GM06990 (cell line): ENCODE results near the gene MED13L.
A peak's percentile ranks its signal among the peaks of the same experiment; 100 is the strongest.
"Not testable (repeated sequence)": the region's sequence is repeated elsewhere in the genome, so short reads cannot be mapped to it uniquely, and the experiment has no call there.

Experiments used
- DNase-seq: peaks from one replicate; pipeline ENCODE4 v3.0.0-alpha.2; 2011; ENCODE audit not compliant: insufficient read length; ENCODE audit errors: extremely low read depth
- H3K27me3 ChIP-seq: replicated peaks from 2 replicates; pipeline ENCODE4 v1.6.0; 2011; ENCODE audit warnings: low read length; ENCODE audit not compliant: control insufficient read depth, insufficient read depth
- H3K36me3 ChIP-seq: 2 replicates; pipeline ENCODE4 v1.5.1; 2011; ENCODE audit warnings: low read length; ENCODE audit not compliant: control insufficient read depth, insufficient read depth
- H3K4me3 ChIP-seq: replicated peaks from 2 replicates; pipeline ENCODE4 v1.5.1; 2011; ENCODE audit warnings: low read depth, mild to moderate bottlenecking, control low read depth, low read length
- CTCF ChIP-seq: IDR thresholded peaks from 2 replicates; pipeline ENCODE4 v1.5.1; 2011; ENCODE audit warnings: low read length, control low read depth, mild to moderate bottlenecking, inconsistent platforms; ENCODE audit not compliant: insufficient read depth, poor library complexity, severe bottlenecking

MED13L gene

GRCh38 chr12:115988212-115988611 lies 289.3 kb downstream of the MED13L start:
- Histone ChIP-seq H3K36me3 (no peaks in the 10 kb centered on the region; the same call in 1 of the 2 replicates), H3K27me3 (no peaks in the 10 kb centered on the region), H3K4me3 (no peak overlapping the region)
- no peak for DNase-seq
- TF ChIP-seq CTCF: no peak

- TF ChIP-seq CTCF: no peak
- DNase-seq: no peak
- no peaks in the 10 kb centered on the region; the same call in 1 of the 2 replicates for H3K36me3 ChIP-seq
- no peaks in the 10 kb centered on the region for H3K27me3 ChIP-seq
- no peak overlapping the region for H3K4me3 ChIP-seq
These were observed 292.9 kb downstream of the MED13L start for GRCh38 chr12:115984616-115985015.

- peak; percentile 29 for TF ChIP-seq CTCF
- no peak for DNase-seq
- Histone ChIP-seq H3K4me3 (no peak overlapping the region), H3K36me3 (no peaks in the 10 kb centered on the region; the same call in 1 of the 2 replicates), H3K27me3 (no peaks in the 10 kb centered on the region)
These were observed 294.2 kb downstream of the MED13L start for GRCh38 chr12:115983226-115983798.

GRCh38 chr12:115980339-115980738 lies 297.2 kb downstream of the MED13L start:
- no peak for TF ChIP-seq CTCF
- H3K27me3 ChIP-seq: no peaks in the 10 kb centered on the region
- H3K36me3 ChIP-seq: no peaks in the 10 kb centered on the region; the same call in 1 of the 2 replicates
- no peak overlapping the region for H3K4me3 ChIP-seq
- DNase-seq: no peak

- no peak overlapping the region for H3K4me3 ChIP-seq
- TF ChIP-seq CTCF: no peak
- no peak for DNase-seq
- no peaks in the 10 kb centered on the region for H3K27me3 ChIP-seq
- H3K36me3 ChIP-seq: no peaks in the 10 kb centered on the region; the same call in 1 of the 2 replicates
These were observed 297.6 kb downstream of the MED13L start for GRCh38 chr12:115979851-115980250.

GRCh38 chr12:115979351-115979750 lies 298.1 kb downstream of the MED13L start:
- Histone ChIP-seq H3K27me3 (no peaks in the 10 kb centered on the region), H3K36me3 (no peaks in the 10 kb centered on the region; the same call in 1 of the 2 replicates), H3K4me3 (no peak overlapping the region)
- TF ChIP-seq CTCF: no peak
- DNase-seq: no peak

- H3K27me3 ChIP-seq, DNase-seq, H3K36me3 ChIP-seq, H3K4me3 ChIP-seq: not testable (repeated sequence)
These were observed 300.7 kb downstream of the MED13L start for GRCh38 chr12:115976829-115977228.
